ENCODE results near the gene DMBX1. TPM values are rescaled to one million over a fixed set of nuclear protein-coding genes. Genes with fewer than 3 reads are reported as not detected.

The DMBX1 gene
- total and polyA plus RNA-seq, 9 of the 15 experiments (the other 6 are each of a cell fraction or from before 2014, with no cell fraction given), result 0.25 to 4.3 (median 1.0) TPM

- TF ChIP-seq NR2C2 (CRISPR knock-in tag; IDR thresholded peaks at IDR 0.05) (no peak), NR2C2 (tag; IDR thresholded peaks at IDR 0.05) (no peak), ZNF316 (IDR thresholded peaks at IDR 0.05) (0 out of 2 replicates have a peak, but pooled peaks have one; percentile 19), POLR2B (IDR thresholded peaks at IDR 0.05; ENCODE audit: low read depth, partially characterized antibody) (no peak), CBFA2T2 (conservative IDR thresholded peaks at IDR 0.05) (peak; percentile 80), THRB (CRISPR knock-in tag; conservative IDR thresholded peaks at IDR 0.05) (no peak), DIDO1 (tag; IDR thresholded peaks at IDR 0.05; ENCODE audit: low read depth) (0 out of 2 replicates have a peak, but pooled peaks have one; percentile 26), ATF6 (CRISPR knock-in tag; IDR thresholded peaks at IDR 0.05) (no peak), KLF13 (tag; IDR thresholded peaks at IDR 0.05; ENCODE audit: borderline replicate concordance, low read depth) (no peak), ZNF224 (CRISPR knock-in tag; IDR thresholded peaks at IDR 0.05) (no peak), TSC22D4 (tag; IDR thresholded peaks at IDR 0.05) (no peak)
- TF ChIP-seq, protein P1, sequence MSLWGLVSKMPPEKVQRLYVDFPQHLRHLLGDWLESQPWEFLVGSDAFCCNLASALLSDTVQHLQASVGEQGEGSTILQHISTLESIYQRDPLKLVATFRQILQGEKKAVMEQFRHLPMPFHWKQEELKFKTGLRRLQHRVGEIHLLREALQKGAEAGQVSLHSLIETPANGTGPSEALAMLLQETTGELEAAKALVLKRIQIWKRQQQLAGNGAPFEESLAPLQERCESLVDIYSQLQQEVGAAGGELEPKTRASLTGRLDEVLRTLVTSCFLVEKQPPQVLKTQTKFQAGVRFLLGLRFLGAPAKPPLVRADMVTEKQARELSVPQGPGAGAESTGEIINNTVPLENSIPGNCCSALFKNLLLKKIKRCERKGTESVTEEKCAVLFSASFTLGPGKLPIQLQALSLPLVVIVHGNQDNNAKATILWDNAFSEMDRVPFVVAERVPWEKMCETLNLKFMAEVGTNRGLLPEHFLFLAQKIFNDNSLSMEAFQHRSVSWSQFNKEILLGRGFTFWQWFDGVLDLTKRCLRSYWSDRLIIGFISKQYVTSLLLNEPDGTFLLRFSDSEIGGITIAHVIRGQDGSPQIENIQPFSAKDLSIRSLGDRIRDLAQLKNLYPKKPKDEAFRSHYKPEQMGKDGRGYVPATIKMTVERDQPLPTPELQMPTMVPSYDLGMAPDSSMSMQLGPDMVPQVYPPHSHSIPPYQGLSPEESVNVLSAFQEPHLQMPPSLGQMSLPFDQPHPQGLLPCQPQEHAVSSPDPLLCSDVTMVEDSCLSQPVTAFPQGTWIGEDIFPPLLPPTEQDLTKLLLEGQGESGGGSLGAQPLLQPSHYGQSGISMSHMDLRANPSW (CRISPR knock-in tag; IDR thresholded peaks at IDR 0.05), result no peak
Observed at GRCh38 chr1:46506470-46507219, 17.0 kb downstream of the DMBX1 start (continued).
